GM13977 (cell line): Measurements from ENCODE around the gene GPR84.

ENCODE experiments used
- DNase-seq: peaks from one replicate; pipeline ENCODE4 v3.0.0; 2012; ENCODE audit warnings: low spot score
- in situ Hi-C: fragments of 300-500 bp; cut with MboI; formaldehyde crosslinking; loops from one replicate; pipeline ENCODE4 v1.12.0; 2022; ENCODE audit warnings: low sequenced_read_pairs, low pct_unique_long_range_greater_than_20kb, mixed read lengths, inconsistent platforms; ENCODE audit not compliant: unreplicated experiment
- TF ChIP-seq, protein P1 (sequence below): IDR thresholded peaks from 2 replicates; pipeline ENCODE4 v1.5.1; 2012; ENCODE audit warnings: mild to moderate bottlenecking, control low read depth; ENCODE audit not compliant: insufficient read depth; ENCODE audit errors: extremely low read depth, missing control alignments

GPR84 gene

DNA sequence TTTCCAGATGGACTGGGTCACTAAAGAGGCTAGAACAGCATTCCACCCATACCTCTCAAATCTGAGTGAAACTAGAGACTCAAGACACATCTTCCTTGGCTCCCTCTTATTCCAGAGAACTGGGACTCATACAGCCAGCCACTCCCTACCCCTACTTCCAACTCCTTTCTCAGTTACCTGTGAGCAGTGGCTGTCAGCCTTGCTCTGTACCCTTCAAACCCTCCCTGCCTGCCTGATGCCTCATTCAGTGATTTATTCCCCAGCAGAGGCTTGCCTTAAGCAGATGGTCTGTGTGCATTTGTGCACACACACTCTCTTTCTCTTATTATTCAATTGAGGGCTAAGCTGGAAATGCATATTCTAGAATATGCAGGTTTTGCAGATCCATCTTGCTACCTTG, 14.6 kb downstream of the GPR84 start:
- in situ Hi-C loops, result loop anchor here (25.0 kb wide), 1 partner anchor 337 kb away; the partner anchor contains the start of genes HOXC8 and HOXC9
- no peak for DNase-seq

DNA sequence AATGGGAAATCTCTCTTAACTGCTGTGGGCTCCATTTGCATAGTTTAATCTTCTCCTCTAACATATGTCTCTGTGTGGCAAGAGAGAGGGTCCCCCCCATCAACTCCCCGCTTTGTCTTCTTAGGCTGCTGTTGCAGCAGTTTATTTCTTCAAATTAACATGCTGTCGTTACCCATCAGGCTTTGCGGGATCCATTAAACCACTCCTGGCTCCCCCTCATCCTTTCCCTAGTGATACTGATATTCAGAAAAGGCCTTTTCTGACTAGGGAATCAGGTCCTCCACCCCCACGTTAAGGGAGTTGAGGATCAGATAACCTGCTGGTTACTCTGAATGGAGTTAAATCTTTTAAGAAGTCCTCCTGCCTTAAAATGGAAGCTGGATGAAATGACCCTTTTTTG, 15.2 kb downstream of the GPR84 start:
- in situ Hi-C loops, result no loop called here
- TF ChIP-seq, protein P1, sequence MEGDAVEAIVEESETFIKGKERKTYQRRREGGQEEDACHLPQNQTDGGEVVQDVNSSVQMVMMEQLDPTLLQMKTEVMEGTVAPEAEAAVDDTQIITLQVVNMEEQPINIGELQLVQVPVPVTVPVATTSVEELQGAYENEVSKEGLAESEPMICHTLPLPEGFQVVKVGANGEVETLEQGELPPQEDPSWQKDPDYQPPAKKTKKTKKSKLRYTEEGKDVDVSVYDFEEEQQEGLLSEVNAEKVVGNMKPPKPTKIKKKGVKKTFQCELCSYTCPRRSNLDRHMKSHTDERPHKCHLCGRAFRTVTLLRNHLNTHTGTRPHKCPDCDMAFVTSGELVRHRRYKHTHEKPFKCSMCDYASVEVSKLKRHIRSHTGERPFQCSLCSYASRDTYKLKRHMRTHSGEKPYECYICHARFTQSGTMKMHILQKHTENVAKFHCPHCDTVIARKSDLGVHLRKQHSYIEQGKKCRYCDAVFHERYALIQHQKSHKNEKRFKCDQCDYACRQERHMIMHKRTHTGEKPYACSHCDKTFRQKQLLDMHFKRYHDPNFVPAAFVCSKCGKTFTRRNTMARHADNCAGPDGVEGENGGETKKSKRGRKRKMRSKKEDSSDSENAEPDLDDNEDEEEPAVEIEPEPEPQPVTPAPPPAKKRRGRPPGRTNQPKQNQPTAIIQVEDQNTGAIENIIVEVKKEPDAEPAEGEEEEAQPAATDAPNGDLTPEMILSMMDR, result no peak
- no peak for DNase-seq

More for the DNA sequence above, 14.6 kb downstream of the GPR84 start:
- TF ChIP-seq, protein P1, result no peak

DNA sequence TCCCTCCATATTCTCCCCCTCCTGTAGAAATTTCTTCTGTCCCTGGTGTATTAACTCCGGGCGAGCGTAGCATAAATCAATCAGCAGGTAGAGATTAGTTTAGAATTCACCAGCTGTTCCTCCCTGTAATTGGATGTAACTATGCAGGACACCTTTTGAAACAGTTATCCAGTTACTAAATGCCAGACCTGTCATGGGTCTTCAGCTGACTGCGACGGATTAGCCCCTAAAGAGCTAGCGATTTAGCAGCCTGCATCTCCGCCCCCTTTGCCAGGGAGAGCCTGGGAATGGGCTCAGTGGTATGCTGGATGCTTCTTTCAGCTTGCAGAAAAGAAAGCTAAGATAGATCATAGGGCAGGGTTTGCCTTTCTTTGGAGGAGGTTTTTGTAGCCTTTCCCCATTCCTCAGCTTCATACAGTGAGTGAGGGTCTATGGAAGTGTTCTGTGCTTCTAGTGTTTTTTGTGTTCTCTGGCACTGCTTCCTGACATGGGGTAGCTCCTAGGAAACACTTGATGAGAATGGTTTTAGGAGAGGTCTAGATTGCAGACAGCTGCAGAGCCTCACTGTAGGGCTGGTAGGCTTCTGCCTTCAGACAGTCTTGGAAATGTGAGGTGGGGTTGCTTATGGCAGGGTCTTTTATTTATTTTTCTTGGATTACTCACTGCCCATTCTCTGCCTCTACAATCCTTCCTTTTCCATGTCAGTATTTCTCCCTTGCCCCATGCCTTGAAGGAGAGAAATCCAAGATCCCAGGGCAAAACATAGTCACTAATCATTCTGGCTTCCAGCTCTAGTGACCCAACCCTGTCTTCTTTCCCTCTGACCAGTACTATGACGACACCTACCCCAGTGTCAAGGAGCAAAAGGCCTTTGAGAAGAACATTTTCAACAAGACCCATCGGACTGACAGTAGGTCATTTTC, 22.6 kb downstream of the GPR84 start:
- no peak for DNase-seq
- in situ Hi-C loops, result no loop called here
- TF ChIP-seq, protein P1, result no peak

DNA sequence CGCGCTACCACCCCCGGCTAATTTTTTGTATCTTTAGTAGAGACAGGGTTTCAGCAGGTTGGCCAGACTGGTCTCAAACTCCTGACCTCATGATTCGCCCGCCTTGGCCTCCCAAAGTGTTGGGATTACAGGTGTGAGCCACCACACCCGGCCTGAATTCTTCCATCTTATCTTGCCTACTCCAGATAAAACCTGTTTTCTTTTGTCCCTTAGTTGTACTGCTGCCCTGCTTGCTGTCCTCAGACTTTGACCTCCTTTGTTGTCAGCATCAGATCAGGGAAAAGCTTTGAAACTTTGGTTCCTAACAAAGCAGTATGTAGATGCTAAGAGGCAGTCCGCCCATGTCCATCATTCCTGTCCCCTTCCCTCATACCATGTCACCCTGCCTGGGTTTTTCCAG, 23.4 kb downstream of the GPR84 start:
- in situ Hi-C loops, result no loop called here
- TF ChIP-seq, protein P1, result no peak
- DNase-seq, result no peak

DNA sequence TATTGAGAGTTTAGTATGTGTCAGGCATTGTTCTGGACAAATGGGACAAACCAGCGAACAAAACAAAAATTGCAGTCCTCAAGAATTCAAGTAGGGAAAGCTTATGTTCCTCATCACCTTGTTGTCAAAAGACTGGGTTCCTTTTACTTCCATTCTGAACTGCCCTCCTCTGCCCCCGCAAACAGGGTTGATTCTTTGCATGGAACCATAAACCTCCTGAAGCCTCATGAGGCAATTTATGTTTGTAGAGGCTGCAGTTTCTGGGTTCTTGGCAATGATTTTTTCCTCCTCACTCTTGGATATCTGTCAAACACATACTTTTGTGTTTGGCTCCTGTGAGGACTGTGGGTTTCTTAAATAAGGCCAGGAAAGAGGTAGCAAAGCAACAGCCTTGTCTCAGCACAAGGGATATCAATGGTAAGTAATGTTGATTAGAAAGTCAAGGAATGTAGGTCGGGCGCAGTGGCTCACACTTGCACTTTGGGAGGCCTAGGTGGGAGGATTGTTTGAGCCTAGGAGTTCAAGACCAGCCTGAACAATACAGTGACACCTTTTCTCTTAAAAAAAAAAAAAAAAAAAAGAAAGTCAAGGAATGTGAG, 25.5 kb downstream of the GPR84 start:
- in situ Hi-C loops, result no loop called here
- no peak for DNase-seq
- TF ChIP-seq, protein P1, result no peak

DNA sequence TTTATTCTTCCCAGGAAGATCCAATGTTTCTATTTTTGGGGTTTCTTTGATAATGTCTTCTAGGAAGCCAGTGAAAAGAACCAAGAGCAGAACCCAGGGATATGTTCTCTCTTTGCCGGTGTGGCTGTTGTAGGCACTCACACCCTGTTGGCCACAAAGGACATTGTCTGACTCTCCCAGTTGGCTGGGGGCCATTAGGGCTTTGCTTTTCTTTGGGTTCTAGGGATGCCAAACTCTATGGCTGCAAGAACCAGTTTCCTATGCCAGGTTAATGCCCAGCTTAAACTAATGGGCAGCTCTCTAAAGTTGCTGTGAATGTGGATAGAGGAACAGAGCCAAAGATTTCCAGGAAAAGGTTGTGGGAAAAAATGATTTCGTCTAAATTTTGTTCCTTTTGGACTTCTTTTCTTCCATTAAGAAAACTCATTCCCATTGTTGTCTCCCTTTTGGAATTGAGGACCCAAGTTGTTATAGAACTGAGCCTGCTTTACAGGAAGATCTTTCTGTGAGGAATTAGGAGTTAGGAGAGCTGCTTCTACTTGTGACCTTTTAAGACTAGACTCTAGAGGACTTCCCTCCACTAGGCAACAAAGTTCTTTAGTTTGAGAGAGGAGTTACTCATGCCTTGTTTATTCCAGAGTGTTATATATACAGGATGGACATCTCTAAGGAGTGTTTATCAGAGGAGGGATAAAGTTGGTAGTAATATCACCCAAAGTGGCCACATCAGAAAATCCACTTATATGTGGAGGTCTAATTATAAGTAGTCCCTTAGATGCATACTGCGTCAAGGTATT, 26.2 kb downstream of the GPR84 start:
- in situ Hi-C loops, result no loop called here
- DNase-seq, result no peak
- TF ChIP-seq, protein P1, result no peak
